ENCODE data around the gene ADGRF4.
"Not testable (repeated sequence)": the region's sequence is repeated elsewhere in the genome, so short reads cannot be mapped to it uniquely, and the experiment has no call there.

Gene ADGRF4

DNA sequence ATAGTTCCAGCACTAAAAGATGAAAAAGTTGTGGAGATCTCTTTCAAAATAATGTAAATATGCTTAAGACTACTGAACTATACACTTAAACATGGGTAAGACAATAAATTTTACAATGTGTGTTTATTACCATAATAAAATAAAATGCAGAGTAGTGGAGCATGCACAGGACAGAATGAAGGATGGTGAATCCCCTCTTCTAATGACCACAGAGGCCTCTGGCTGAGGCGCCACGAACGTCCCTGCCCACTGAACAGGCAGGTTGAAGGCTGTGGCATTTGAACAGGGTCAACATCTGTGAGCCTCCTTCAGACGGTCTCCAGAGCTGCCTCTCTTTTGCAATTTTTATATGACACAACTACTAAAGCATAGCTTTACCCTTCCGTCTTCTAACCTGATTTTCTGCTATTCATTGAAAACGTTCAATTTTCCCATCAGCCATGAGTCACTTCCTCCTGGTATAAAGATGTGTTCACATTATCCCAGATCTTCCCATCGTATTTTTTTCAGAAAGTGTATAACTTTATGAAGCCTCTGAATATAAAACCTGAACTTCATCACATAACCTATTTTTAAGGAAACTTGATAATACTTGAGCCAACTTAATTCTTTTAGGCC, 37.8 kb downstream of the ADGRF4 start:
- DNase-seq = no peak

DNA sequence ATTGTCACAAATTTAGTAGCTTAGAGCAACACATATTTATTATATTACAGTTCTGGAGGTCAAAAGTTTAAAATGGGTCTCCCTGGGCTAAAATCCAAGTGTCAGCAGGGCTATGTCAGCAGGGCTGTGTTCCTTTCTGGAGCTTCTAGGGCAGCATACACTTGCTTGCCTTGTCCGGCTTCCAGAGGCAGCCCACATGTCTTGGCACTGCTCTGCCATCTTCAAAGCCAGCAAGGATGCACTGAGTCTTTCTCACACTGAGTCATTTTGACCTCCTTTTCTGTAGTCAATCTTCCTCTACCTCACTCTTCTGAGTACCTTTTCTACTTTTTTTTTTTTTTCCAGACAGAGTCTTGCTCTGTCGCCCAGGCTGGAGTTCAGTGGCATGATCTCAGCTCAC, 39.0 kb downstream of the ADGRF4 start:
- DNase-seq = no peak

DNA sequence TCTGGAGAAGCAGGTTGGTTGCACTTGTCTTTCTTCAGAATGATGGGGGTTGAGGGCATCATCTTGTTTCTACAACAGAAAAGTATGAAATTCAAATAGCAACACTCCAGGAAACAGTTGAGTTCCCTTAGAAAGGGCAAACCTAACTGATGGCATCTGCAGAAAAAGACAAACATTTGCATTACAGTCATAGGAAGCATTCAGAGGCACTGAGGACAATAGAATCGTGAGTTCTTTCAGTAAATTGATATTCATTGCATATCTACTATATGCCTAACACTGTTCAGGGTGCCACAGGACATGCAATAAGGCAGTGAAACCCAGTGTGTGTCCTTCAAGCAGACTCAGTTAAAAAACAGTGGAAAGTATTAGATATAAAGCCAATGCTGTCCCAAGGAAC, 42.3 kb downstream of the ADGRF4 start:
- DNase-seq = no peak

DNA sequence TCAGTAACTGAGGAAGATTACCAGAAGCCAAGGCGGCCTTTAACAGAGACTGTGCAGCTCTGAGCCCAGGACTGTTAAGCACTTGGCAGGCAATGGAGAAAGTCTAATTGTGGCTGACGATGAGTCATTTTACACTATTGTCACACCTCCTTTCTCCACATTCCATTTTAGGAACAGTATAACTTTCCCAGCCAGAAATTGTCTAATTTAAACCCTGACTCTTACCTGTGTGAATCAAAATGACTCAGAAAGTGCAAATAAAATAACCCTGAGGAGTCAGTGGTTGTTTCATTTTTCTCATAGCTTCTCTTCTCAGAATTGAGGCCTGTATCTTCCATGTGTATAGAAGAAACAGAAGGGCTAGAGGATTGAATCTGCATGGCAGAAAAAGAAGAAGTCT, 43.4 kb downstream of the ADGRF4 start:
- no peak for DNase-seq

DNA sequence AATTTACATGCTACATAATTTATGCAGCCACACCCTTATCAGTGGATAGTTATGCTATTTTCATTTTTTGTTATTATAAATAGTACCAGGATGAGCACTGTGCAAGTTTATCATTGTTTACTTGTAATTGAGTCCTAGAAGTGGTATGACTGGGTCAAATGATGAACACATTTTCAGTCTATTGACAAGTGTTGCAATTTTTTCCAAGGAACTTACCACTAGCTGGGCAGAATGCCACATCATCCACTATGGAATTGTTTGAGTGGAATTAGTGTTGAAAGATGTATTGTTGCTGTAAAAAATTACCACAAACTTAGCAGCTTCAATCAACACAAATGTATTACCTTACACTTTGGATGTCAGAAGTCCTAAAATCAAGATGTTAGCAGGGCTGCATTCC, 45.4 kb downstream of the ADGRF4 start:
- no peak for DNase-seq

DNA sequence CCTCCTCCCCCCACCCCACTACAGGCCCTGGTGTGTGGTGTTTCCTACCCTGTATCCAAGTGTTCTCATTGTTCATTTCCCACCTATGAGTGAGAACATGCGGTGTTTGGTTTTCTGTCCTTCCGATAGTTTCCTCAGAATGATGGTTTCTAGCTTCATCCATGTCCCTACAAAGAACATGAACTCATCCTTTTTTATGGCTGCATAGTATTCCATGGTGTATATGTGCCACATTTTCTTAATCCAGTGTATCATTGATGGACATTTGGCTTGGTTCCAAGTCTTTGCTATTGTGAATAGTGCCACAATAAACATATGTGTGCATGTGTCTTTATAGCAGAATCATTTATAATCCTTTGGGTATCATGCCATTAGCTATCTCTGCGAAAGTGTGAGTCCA, 46.9 kb downstream of the ADGRF4 start:
- not testable (repeated sequence) for DNase-seq

DNA sequence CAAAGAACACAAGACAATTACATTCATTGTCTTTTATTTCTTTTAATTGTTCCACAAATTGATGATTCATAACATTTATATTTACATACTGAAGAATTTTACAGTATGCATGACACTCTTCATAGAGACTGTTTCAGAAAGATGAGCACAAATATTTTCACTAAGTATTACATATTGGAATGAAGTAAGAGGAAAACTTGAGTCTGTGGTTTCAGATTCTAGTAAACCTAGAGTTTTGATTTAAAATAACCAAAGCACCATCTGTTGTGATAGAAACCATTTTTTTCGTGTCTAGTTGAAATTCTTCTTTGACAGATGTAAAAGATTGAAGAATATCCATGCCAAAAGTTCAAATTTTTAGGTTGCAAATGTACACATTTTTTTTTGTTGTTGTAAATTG, 51.4 kb downstream of the ADGRF4 start:
- no peak for DNase-seq

DNA sequence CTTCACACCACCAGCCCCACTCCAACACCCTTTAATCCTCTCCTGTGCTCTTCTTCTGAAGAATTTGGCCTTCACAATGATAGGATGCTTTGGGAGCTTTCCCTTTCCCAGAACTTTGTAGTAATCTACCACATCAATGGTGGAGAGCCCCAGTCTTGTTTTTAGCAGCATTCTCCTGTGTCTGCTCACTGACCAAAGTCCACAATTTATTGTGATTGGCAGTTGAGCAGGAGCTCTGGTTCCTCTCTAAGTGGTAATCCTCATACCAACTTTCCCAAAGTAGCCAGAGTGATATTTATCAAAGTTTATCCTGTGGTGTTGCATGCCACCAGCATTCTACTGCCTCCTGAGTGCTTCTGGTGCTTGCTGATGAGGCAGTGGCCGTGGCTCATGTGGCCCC, 54.4 kb downstream of the ADGRF4 start:
- DNase-seq = no peak

DNA sequence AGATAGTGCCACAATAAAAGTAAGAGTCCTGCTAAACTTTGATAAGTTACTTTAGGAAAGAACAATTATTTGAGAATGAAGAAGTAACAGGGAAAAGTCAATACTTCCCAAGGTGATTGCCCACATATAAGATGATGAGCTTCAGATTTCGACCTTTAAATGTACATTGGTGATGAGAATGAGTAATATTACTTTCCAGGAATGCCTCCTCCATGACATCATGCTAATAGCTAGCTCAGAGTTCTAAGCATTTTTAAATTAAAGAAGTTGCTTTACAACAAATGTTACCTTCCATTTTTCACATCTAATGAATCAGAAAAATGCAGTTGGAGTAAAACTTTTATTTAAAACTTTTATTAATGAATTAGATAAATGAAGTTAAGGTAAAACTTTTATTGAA, 61.0 kb downstream of the ADGRF4 start:
- DNase-seq = no peak

DNA sequence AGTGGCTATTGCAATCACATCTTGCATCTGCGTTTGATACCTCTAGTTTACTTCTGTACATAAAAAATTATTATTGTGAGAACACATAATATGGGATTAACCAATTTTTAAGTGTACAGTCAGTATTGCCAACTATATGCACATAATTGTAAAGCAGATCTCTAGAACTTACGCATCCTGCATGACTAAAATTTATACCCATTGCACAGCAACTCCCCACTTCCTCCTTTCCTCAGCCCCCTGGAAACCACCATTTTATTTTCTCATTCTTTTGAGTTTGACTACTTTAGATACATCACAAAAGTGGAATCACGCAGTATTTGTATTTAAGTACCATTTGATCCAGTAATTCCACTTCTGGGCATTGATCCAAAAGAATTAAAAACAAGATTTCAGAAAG, 64.1 kb downstream of the ADGRF4 start:
- no peak for DNase-seq

DNA sequence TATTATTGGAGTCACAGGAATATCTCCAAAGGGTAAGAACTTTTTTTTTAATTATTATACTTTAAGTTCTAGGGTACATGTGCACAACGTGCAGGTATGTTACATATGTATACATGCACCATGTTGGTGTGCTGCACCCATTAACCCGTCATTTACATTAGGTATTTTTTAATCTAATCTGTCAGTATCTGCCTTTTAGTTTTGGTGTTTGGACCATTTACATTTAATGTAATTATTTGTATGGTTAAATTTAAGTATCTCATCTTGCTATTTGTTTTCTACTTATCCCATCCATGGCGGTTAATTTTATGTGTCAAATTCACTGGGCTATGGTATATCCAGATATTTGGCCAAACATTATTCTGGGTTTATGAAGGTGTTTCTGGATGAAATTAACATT, 68.1 kb downstream of the ADGRF4 start:
- no peak for DNase-seq

DNA sequence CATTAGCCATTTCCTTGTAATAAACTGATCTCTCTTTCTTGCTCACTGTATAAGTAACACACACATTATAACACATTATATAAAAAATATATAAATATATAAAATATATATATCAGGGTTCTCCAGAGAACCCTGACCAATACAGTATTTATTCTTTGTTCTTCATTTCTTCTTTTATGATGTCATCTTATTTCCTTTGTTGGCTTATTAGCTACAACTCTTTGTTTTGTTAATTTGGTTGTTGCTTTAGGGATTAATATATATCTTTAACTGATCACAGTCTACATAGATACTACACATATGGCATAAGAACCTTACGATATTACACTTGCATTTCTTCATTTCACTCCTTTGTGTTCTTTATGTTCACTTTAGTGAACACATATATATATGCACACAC, 68.7 kb downstream of the ADGRF4 start:
- no peak for DNase-seq

DNA sequence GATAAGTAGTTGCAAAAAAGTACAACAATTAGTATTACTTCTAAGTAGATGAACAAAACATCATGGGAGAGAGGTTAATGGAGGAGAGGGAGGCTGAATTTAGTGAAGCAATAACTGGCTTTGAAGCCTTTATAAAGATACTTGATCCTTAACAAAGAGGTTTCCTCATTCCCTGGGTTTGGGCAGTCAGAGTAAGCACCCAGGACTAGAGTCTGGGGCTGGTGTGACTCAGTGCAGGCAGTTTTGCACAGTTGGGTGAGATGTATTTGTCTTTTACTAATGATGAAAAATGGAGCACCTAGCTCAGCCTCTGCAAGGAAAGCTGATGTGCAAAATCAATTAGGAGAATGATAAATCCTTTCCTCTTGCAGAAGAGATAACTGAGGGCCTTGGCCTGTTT, 71.6 kb downstream of the ADGRF4 start:
- no peak for DNase-seq

Measured in NCI-H510A treated with DMSO at 0.1 percent for 48 hours (cell line).